Measurements from ENCODE around the gene COL7A1.
"Not testable (repeated sequence)": the region's sequence is repeated elsewhere in the genome, so short reads cannot be mapped to it uniquely, and the experiment has no call there.

COL7A1 gene

DNA sequence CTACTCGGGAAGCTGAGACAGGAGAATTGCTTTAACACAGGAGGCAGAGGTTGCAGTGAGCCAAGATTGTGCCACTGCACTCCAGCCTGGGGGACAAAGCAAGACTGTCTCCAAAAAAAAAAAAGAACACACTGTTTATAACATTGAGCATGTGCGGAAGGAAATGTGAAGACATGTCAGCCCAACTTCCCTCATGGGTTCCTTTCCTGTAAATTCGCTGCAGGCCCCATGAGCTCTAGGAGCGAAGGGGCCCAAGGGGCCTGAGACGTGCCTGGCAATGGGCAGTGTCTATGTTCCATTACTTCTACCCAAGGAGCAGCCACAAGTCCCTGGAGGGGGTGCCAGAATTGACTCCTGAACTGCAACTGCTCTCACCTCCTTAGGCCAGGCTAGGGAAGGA lies 41.8 kb downstream of the COL7A1 start:
- intact Hi-C loops (cut with DNase I) = no loop called here
- no peak for DNase-seq

GRCh38 chr3:48552111-48552951 lies 42.8 kb downstream of the COL7A1 start:
- no peak for DNase-seq
- intact Hi-C loops (cut with DNase I) = no loop called here

- DNase-seq; intact Hi-C loops (cut with DNase I): not testable (repeated sequence)
Measured at GRCh38 chr3:48551651-48552050, 43.5 kb downstream of the COL7A1 start.

GRCh38 chr3:48548729-48549705 lies 46.1 kb downstream of the COL7A1 start:
- intact Hi-C loops (cut with DNase I) = loop anchor here (5.0 kb wide), 1 partner anchor 102 kb away; the partner anchor contains the start of gene ATRIP

DNA sequence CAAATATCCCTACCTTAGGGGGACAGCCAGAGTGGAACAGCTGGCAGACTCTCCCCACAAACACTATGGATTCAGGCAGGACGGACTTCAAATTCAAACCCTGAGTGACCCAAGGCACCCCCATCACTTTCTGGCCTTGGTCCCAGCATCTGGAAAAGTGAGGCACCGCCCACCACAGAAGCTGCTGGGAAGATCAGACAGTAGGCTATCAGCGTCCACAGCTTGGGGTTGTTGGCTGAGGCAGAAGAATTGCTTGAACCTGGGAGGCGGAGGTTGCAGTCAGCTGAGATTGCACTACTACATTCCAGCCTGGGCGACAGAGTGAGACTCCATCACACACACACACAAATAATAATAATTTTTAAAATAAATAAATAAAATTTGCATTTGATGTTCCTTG lies 47.0 kb downstream of the COL7A1 start:
- no peak for DNase-seq
- intact Hi-C loops (cut with DNase I) = loop anchor here (5.0 kb wide), 1 partner anchor 101 kb away; the partner anchor contains the start of gene ATRIP

More at GRCh38 chr3:48548729-48549705, 46.1 kb downstream of the COL7A1 start:
- DNase-seq = peak; percentile 65 to 98 (median 92)

DNA sequence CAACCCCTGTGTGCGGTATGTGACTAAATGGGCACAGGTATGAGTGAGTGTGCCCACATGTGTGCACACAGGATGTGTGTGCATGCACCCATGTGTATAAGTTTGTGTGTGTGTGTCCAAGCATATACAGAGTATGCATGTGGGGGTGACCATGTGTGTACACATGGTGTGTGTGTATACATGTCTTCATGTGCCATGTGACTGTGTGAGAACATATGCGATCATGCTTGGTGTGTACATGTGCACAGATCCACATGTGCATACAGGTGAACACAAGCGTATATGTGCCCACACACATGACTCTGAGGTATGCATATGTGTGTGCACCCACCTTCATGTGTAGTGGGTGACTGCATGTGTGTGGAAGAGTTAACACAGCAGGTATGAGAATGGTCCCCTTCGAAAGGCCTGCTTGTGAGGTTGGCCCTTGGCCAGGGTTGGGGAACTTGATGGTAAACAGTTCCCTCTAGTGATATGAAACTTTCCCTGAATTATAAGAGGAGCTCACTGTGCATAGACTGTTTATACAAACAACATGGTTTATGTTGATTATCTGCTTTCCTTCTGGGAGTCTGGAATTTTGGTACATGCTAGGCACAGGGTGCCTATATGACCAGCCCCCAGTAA lies 48.8 kb downstream of the COL7A1 start:
- intact Hi-C loops (cut with DNase I) = loop anchor here (2.0 to 5.0 kb wide), 2 partner anchors 82 to 99 kb away; partner anchors contain the start of gene ATRIP
- DNase-seq = peak in 15 of 42 donors; percentile 26 to 80 (median 55)

DNA sequence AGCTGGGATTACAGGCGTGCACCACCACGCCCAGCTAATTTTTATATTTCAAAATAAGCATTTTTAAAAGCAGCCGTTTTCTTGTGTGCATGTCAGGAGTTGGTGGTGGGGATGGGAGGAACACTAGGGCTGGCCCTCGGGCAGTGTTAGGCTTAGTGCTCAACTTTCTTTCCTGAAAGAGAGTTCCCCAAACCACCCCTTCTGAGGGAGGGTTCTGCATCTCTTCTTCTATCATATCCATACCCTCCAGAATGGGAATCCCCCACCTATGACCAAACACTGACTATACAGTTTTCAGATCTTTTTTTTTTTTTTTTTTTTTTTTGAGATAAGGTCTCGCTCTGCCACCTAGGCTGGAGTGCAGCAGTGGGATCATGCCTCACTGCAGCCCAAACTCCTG lies 51.0 kb downstream of the COL7A1 start:
- no peak for DNase-seq
- intact Hi-C loops (cut with DNase I) = no loop called here

GRCh38 chr3:48543271-48543866 lies 51.8 kb downstream of the COL7A1 start:
- DNase-seq = peak in 24 of 42 donors; percentile 15 to 68 (median 44)
- intact Hi-C loops (cut with DNase I) = no loop called here

GRCh38 chr3:48538451-48538850 lies 56.7 kb downstream of the COL7A1 start:
- no peak for DNase-seq
- intact Hi-C loops (cut with DNase I) = no loop called here

DNA sequence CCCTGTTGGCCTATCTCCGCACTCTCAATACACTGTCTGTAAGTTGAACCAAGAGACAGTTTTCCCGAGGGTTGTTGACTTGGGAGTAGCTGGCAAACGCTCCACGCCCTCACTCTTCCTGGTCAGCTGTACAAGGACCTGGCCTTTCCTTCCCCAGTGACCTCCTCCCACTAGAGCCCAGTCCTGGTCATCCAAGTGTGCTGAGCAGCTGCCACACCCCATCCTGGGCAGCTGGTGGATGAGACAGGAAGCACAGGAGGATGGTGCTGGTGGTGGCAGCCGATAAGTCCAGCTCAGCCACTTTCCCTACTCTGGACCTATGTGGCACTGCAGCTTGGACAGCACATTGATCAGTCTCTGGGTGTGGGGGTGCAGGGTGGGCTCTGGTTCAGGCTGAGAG lies 58.3 kb downstream of the COL7A1 start:
- DNase-seq = no peak
- intact Hi-C loops (cut with DNase I) = no loop called here

- no peak for DNase-seq
- intact Hi-C loops (cut with DNase I) = no loop called here
Measured at GRCh38 chr3:48536116-48536515, 59.0 kb downstream of the COL7A1 start.

GRCh38 chr3:48535578-48535977 lies 59.6 kb downstream of the COL7A1 start:
- intact Hi-C loops (cut with DNase I) = no loop called here

DNA sequence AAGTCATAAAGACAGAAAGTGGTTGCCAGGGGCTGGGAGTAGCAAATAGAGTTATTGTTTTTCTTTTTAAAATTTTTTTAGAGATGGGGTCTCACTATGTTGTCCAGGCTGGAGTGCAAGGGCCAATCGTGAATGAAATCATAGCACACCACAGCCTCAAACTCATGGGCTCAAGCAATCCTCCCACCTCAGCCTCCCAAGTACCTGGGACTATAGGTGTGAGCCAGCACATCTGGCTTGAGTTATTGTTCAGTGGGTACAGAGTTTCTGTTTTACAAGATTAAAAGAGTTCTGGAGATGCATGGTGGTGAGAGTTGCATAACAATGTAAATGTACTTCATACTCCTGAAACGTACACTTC lies 62.2 kb downstream of the COL7A1 start:
- intact Hi-C loops (cut with DNase I) = no loop called here
- DNase-seq = no peak

More at GRCh38 chr3:48535578-48535977, 59.6 kb downstream of the COL7A1 start:
- DNase-seq = no peak

- peak in 16 of 42 donors; percentile 23 to 81 (median 55) for DNase-seq
- intact Hi-C loops (cut with DNase I) = no loop called here
Measured at GRCh38 chr3:48532271-48532976, 62.7 kb downstream of the COL7A1 start.

- DNase-seq = not testable (repeated sequence)
Measured at GRCh38 chr3:48530701-48531100, 64.4 kb downstream of the COL7A1 start.

DNA sequence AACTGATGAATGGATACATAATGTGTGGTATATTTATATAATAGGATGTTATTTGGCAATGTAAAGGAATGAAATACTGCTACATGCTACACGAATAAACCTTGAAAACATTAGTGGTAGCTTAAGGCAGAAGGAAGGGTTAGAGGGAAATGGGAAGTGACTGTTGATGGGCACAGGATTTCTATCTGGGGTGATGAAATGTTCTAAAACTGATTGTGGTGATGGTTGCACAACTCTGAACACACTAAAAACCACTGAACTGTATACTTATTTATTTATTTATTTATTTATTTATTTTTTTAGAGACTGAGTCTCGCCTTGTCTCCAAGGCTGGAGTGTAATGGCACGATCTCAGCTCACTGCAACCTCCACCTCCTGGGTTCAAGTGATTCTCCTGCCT lies 66.4 kb downstream of the COL7A1 start:
- intact Hi-C loops (cut with DNase I) = no loop called here
- DNase-seq = no peak

More at GRCh38 chr3:48530701-48531100, 64.4 kb downstream of the COL7A1 start:
- intact Hi-C loops (cut with DNase I) = not testable (repeated sequence)

- intact Hi-C loops (cut with DNase I) = no loop called here
Measured at GRCh38 chr3:48528048-48528447, 67.1 kb downstream of the COL7A1 start.

GRCh38 chr3:48524970-48525369 lies 70.2 kb downstream of the COL7A1 start:
- intact Hi-C loops (cut with DNase I) = no loop called here
- no peak for DNase-seq

More at GRCh38 chr3:48528048-48528447, 67.1 kb downstream of the COL7A1 start:
- no peak for DNase-seq

Measured in head of caudate nucleus (tissue), 42 donors.